HCT116 (cell line): ENCODE results near the gene VWA1.
"Not testable (repeated sequence)": the region's sequence is repeated elsewhere in the genome, so short reads cannot be mapped to it uniquely, and the experiment has no call there.

Experiments used
- EGR1 ChIP-seq: IDR thresholded peaks from 2 replicates; pipeline ENCODE4 v1.6.1; 2012; ENCODE audit warnings: low read depth
- EZH2 ChIP-seq: fragments of 200-600 bp; sonication (generic); IDR thresholded peaks from 2 replicates; pipeline ENCODE4 v1.6.1; 2017; ENCODE audit warnings: antibody characterized with exemption, mixed run types
- EZH2phosphoT487 ChIP-seq: fragments of 200-600 bp; IDR thresholded peaks from 2 replicates; pipeline ENCODE4 v1.6.1; 2018; ENCODE audit warnings: antibody characterized with exemption, borderline replicate concordance
- FOSL1 ChIP-seq: IDR thresholded peaks from 2 replicates; pipeline ENCODE4 v1.6.1; 2012; ENCODE audit warnings: low read depth
- JUND ChIP-seq: IDR thresholded peaks from 2 replicates; pipeline ENCODE4 v1.6.1; 2012
- POLR2A ChIP-seq: IDR thresholded peaks from 2 replicates; pipeline ENCODE4 v1.7.0; 2011; ENCODE audit warnings: borderline replicate concordance; ENCODE audit not compliant: insufficient read depth, insufficient read length; ENCODE audit errors: extremely low read depth
- POLR2AphosphoS5 ChIP-seq: IDR thresholded peaks from 2 replicates; pipeline ENCODE4 v1.6.1; 2011; ENCODE audit warnings: mild to moderate bottlenecking, low read depth, low read length, moderate library complexity
- RAD21 ChIP-seq: IDR thresholded peaks from 2 replicates; pipeline ENCODE4 v1.6.1; 2012; ENCODE audit warnings: low read depth, mild to moderate bottlenecking
- SIN3A ChIP-seq: IDR thresholded peaks from 2 replicates; pipeline ENCODE4 v1.6.1; 2012; ENCODE audit warnings: low read depth
- SRF ChIP-seq: IDR thresholded peaks from 2 replicates; pipeline ENCODE4 v1.6.1; 2012; ENCODE audit warnings: low read depth
- TF ChIP-seq, protein P1 (sequence below), 3 experiments: fragments of 200-600 bp in 1 of 3; sonication (generic) in 1 of 3; IDR thresholded peaks in 2 of 3; conservative IDR thresholded peaks in 1 of 3; 2 replicates each; pipeline ENCODE4 v1.5.1; 2012 to 2017; ENCODE audit warnings: low read depth in 2 of 3, low read length in 2 of 3, antibody characterized with exemption in 1 of 3, borderline replicate concordance in 1 of 3, control low read depth in 1 of 3, mild to moderate bottlenecking in 1 of 3, mixed read lengths in 1 of 3, mixed run types in 1 of 3, moderate library complexity in 1 of 3; ENCODE audit not compliant: insufficient read depth in 1 of 3
- TF ChIP-seq, protein P2 (sequence below): IDR thresholded peaks from 2 replicates; pipeline ENCODE4 v1.6.1; 2011; ENCODE audit warnings: mild to moderate bottlenecking, low read length, moderate library complexity; ENCODE audit not compliant: insufficient replicate concordance; ENCODE audit errors: extremely low read depth
- TF ChIP-seq, protein P3 (sequence below): IDR thresholded peaks from 2 replicates; pipeline ENCODE4 v1.6.1; 2012; ENCODE audit warnings: low read depth
- TF ChIP-seq, protein P4 (sequence below): IDR thresholded peaks from 2 replicates; pipeline ENCODE4 v1.6.1; 2012

DNA sequence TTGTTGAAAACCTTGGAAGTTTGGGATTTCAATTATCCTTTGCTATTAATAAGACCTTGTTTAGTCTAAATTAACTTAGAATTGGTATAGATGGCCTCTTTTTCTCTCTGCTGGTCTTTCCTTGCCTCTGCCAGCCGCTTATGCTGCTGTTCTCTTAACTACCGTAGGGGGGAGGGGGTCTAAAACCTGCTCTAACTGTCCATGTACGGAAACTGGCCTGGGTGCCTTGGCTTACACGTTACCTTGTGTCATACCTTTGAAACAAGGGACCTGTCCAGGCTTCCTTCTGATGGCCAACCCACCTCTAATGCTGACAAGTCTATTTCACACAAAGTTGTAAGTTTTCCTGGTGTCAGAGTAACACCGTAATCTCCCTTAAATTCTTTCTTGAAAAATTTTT is 18.1 kb upstream of the VWA1 start:
- TF ChIP-seq, protein P1, sequence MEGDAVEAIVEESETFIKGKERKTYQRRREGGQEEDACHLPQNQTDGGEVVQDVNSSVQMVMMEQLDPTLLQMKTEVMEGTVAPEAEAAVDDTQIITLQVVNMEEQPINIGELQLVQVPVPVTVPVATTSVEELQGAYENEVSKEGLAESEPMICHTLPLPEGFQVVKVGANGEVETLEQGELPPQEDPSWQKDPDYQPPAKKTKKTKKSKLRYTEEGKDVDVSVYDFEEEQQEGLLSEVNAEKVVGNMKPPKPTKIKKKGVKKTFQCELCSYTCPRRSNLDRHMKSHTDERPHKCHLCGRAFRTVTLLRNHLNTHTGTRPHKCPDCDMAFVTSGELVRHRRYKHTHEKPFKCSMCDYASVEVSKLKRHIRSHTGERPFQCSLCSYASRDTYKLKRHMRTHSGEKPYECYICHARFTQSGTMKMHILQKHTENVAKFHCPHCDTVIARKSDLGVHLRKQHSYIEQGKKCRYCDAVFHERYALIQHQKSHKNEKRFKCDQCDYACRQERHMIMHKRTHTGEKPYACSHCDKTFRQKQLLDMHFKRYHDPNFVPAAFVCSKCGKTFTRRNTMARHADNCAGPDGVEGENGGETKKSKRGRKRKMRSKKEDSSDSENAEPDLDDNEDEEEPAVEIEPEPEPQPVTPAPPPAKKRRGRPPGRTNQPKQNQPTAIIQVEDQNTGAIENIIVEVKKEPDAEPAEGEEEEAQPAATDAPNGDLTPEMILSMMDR (IDR thresholded peaks at IDR 0.05 in 2 of 3, conservative IDR thresholded peaks at IDR 0.05 in 1 of 3; ENCODE audit: borderline replicate concordance in 1 of 3, insufficient read depth in 1 of 3, low read depth in 2 of 3, low read length in 2 of 3): not testable (repeated sequence)
- not testable (repeated sequence) for TF ChIP-seq POLR2A, JUND, SRF, POLR2AphosphoS5, EGR1, FOSL1, EZH2phosphoT487, SIN3A, RAD21, EZH2
- TF ChIP-seq, protein P2, sequence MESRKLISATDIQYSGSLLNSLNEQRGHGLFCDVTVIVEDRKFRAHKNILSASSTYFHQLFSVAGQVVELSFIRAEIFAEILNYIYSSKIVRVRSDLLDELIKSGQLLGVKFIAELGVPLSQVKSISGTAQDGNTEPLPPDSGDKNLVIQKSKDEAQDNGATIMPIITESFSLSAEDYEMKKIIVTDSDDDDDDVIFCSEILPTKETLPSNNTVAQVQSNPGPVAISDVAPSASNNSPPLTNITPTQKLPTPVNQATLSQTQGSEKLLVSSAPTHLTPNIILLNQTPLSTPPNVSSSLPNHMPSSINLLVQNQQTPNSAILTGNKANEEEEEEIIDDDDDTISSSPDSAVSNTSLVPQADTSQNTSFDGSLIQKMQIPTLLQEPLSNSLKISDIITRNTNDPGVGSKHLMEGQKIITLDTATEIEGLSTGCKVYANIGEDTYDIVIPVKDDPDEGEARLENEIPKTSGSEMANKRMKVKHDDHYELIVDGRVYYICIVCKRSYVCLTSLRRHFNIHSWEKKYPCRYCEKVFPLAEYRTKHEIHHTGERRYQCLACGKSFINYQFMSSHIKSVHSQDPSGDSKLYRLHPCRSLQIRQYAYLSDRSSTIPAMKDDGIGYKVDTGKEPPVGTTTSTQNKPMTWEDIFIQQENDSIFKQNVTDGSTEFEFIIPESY: not testable (repeated sequence)
- TF ChIP-seq, protein P3, sequence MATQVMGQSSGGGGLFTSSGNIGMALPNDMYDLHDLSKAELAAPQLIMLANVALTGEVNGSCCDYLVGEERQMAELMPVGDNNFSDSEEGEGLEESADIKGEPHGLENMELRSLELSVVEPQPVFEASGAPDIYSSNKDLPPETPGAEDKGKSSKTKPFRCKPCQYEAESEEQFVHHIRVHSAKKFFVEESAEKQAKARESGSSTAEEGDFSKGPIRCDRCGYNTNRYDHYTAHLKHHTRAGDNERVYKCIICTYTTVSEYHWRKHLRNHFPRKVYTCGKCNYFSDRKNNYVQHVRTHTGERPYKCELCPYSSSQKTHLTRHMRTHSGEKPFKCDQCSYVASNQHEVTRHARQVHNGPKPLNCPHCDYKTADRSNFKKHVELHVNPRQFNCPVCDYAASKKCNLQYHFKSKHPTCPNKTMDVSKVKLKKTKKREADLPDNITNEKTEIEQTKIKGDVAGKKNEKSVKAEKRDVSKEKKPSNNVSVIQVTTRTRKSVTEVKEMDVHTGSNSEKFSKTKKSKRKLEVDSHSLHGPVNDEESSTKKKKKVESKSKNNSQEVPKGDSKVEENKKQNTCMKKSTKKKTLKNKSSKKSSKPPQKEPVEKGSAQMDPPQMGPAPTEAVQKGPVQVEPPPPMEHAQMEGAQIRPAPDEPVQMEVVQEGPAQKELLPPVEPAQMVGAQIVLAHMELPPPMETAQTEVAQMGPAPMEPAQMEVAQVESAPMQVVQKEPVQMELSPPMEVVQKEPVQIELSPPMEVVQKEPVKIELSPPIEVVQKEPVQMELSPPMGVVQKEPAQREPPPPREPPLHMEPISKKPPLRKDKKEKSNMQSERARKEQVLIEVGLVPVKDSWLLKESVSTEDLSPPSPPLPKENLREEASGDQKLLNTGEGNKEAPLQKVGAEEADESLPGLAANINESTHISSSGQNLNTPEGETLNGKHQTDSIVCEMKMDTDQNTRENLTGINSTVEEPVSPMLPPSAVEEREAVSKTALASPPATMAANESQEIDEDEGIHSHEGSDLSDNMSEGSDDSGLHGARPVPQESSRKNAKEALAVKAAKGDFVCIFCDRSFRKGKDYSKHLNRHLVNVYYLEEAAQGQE: not testable (repeated sequence)
- TF ChIP-seq, protein P4, sequence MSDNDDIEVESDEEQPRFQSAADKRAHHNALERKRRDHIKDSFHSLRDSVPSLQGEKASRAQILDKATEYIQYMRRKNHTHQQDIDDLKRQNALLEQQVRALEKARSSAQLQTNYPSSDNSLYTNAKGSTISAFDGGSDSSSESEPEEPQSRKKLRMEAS: not testable (repeated sequence)
